H1 (cell line): ENCODE measurements around the gene KREMEN1. TPM values are rescaled to one million over a fixed set of nuclear protein-coding genes. Genes with fewer than 3 reads are reported as not detected.
A peak's percentile ranks its signal among the peaks of the same experiment; 100 is the strongest.

Experiments used
- CTCF ChIA-PET: fragments of 300-600 bp; sonication (Branson Sonifier 250); formaldehyde crosslinking; loops from one replicate; lab custom pipeline; 2021; ENCODE audit not compliant: partially characterized antibody; lab: Charles Lee
- POLR2A ChIA-PET: fragments of 300-600 bp; sonication (Branson Sonifier 250); formaldehyde crosslinking; loops from one replicate; lab custom pipeline; 2021; ENCODE audit warnings: inconsistent platforms; ENCODE audit not compliant: partially characterized antibody; lab: Charles Lee
- DNase-seq, 2 experiments: peaks; one replicate each; pipeline versions ENCODE4 v3.0.0 to v3.0.0-alpha.2; 2010 to 2022; ENCODE audit warnings: low spot score in 2 of 2, low read depth in 1 of 2, mixed read lengths in 1 of 2
- FAIRE-seq: peaks from 2 replicates; lab custom pipeline; 2011; peaks lifted over from hg19 to GRCh38; lab: Jason Lieb, UNC
- H2AFZ ChIP-seq: 2 replicates; pipeline ENCODE4 v1.8.1; 2012; ENCODE audit warnings: low read length, inconsistent platforms
- H2AK5ac ChIP-seq: 2 replicates; pipeline ENCODE4 v1.6.1; 2013; ENCODE audit warnings: low read depth, low read length
- H2BK120ac ChIP-seq: replicated peaks from 2 replicates; pipeline ENCODE3; 2013; ENCODE audit warnings: low read depth, low read length, inconsistent platforms
- H2BK12ac ChIP-seq: 2 replicates; pipeline ENCODE4 v1.6.1; 2013; ENCODE audit warnings: low read depth, low read length
- H2BK15ac ChIP-seq: 2 replicates; pipeline ENCODE4 v1.6.1; 2013; ENCODE audit warnings: low read length
- H2BK20ac ChIP-seq: 2 replicates; pipeline ENCODE4 v1.6.1; 2013; ENCODE audit warnings: low read length
- H2BK5ac ChIP-seq: 2 replicates; pipeline ENCODE4 v1.6.1; 2013; ENCODE audit warnings: low read depth, low read length
- H3K14ac ChIP-seq: 2 replicates; pipeline ENCODE4 v1.6.1; 2013; ENCODE audit warnings: inconsistent platforms; ENCODE audit not compliant: insufficient read length
- H3K18ac ChIP-seq: 2 replicates; pipeline ENCODE4 v1.6.1; 2013; ENCODE audit warnings: low read length; ENCODE audit errors: extremely low read depth
- H3K23ac ChIP-seq: 2 replicates; pipeline ENCODE4 v1.6.1; 2013; ENCODE audit warnings: inconsistent platforms; ENCODE audit not compliant: insufficient read length
- H3K23me2 ChIP-seq: 2 replicates; pipeline ENCODE4 v1.6.1; 2013; ENCODE audit warnings: low read depth, low read length
- H3K27ac ChIP-seq: 2 replicates; pipeline ENCODE4 v1.6.1; 2011; ENCODE audit warnings: low read depth, low read length, inconsistent platforms
- H3K27me3 ChIP-seq, 4 experiments: replicated peaks in 1 of 4; 1 replicate in 1 of 4; 2 replicates in 3 of 4; pipeline versions ENCODE4 v1.6.1 to v1.8.1; 2011 to 2013; ENCODE audit warnings: low read length in 3 of 4, mild to moderate bottlenecking in 3 of 4, inconsistent platforms in 2 of 4, mixed read lengths in 2 of 4, moderate library complexity in 1 of 4; ENCODE audit not compliant: control insufficient read depth in 3 of 4, insufficient read depth in 3 of 4; ENCODE audit errors: extremely low read depth in 1 of 4
- H3K36me3 ChIP-seq, 4 experiments: 2 replicates each; pipeline versions ENCODE4 v1.6.1 to v1.8.1; 2011 to 2013; ENCODE audit warnings: mild to moderate bottlenecking in 4 of 4, low read length in 3 of 4, moderate library complexity in 2 of 4, control low read depth in 1 of 4, inconsistent platforms in 1 of 4; ENCODE audit not compliant: insufficient read depth in 4 of 4, control insufficient read depth in 2 of 4
- H3K4ac ChIP-seq: replicated peaks from 2 replicates; pipeline ENCODE3; 2013; ENCODE audit warnings: low read length, low read depth, mixed read lengths, inconsistent platforms; ENCODE audit not compliant: insufficient read length
- H3K4me1 ChIP-seq, 4 experiments: replicated peaks in 1 of 4; 1 replicate in 1 of 4; 2 replicates in 3 of 4; pipeline versions ENCODE4 v1.6.1 to v1.8.1; 2011 to 2013; ENCODE audit warnings: low read length in 3 of 4, inconsistent platforms in 2 of 4, mixed read lengths in 1 of 4; ENCODE audit not compliant: insufficient read depth in 4 of 4, control insufficient read depth in 3 of 4
- H3K4me2 ChIP-seq, 2 experiments: 2 replicates each; pipeline versions ENCODE4 v1.6.1 to v1.8.1; 2011 to 2013; ENCODE audit warnings: low read depth in 2 of 2, low read length in 2 of 2, control low read depth in 1 of 2, inconsistent platforms in 1 of 2, mild to moderate bottlenecking in 1 of 2; ENCODE audit not compliant: insufficient read depth in 1 of 2
- H3K4me3 ChIP-seq, 4 experiments: fragments of 200-600, 300-600 bp in 1 of 4; sonication (generic), shearing (Covaris generic), sonication (Bioruptor Twin) in 1 of 4; 2 replicates each; pipeline versions ENCODE4 v1.5.1 to v1.8.1; 2011 to 2016; ENCODE audit warnings: low read length in 4 of 4, low read depth in 3 of 4, control low read depth in 2 of 4, inconsistent platforms in 2 of 4, mild to moderate bottlenecking in 2 of 4, mixed read lengths in 1 of 4, moderate library complexity in 1 of 4; ENCODE audit not compliant: insufficient read depth in 2 of 4; ENCODE audit errors: extremely low read depth in 1 of 4
- H3K56ac ChIP-seq: replicated peaks from 2 replicates; pipeline ENCODE3; 2013; ENCODE audit warnings: low read depth, mild to moderate bottlenecking, mixed read lengths, low read length, inconsistent platforms; ENCODE audit not compliant: insufficient read length
- H3K79me1 ChIP-seq: 2 replicates; pipeline ENCODE4 v1.6.1; 2013; ENCODE audit warnings: low read depth, low read length, control low read depth
- H3K79me2 ChIP-seq, 2 experiments: 2 replicates each; pipeline versions ENCODE4 v1.6.1 to v1.8.1; 2012 to 2013; ENCODE audit warnings: low read length in 2 of 2, mild to moderate bottlenecking in 2 of 2, inconsistent platforms in 1 of 2; ENCODE audit not compliant: insufficient read depth in 2 of 2, control insufficient read depth in 1 of 2
- H3K9ac ChIP-seq, 4 experiments: replicated peaks in 1 of 4; 1 replicate in 1 of 4; 2 replicates in 3 of 4; pipeline versions ENCODE4 v1.6.1 to v1.8.1; 2011 to 2013; ENCODE audit warnings: low read depth in 3 of 4, low read length in 3 of 4, control low read depth in 2 of 4, mild to moderate bottlenecking in 2 of 4, moderate library complexity in 2 of 4, inconsistent platforms in 1 of 4; ENCODE audit errors: extremely low read depth in 1 of 4
- H3K9me3 ChIP-seq, 2 experiments: 2 replicates each; pipeline versions ENCODE4 v1.6.1 to v1.8.1; 2012 to 2013; ENCODE audit warnings: mild to moderate bottlenecking in 2 of 2, moderate library complexity in 2 of 2, control low read depth in 1 of 2, inconsistent platforms in 1 of 2, low read depth in 1 of 2, low read length in 1 of 2, mixed read lengths in 1 of 2; ENCODE audit not compliant: insufficient read depth in 2 of 2
- H4K20me1 ChIP-seq, 2 experiments: replicated peaks in 1 of 2; 2 replicates each; pipeline versions ENCODE3 to v1.8.1; 2011 to 2013; ENCODE audit warnings: inconsistent platforms in 2 of 2, low read length in 2 of 2, mild to moderate bottlenecking in 1 of 2; ENCODE audit not compliant: insufficient read depth in 2 of 2, control insufficient read depth in 1 of 2
- H4K5ac ChIP-seq: 2 replicates; pipeline ENCODE4 v1.6.1; 2013; ENCODE audit warnings: low read length, low read depth, mixed read lengths, inconsistent platforms; ENCODE audit not compliant: insufficient read length
- H4K8ac ChIP-seq: 2 replicates; pipeline ENCODE4 v1.8.0; 2013; ENCODE audit warnings: mild to moderate bottlenecking, moderate library complexity, low read length, inconsistent platforms; ENCODE audit not compliant: insufficient read depth; ENCODE audit errors: extremely low read depth
- H4K91ac ChIP-seq: replicated peaks from 2 replicates; pipeline ENCODE3; 2013; ENCODE audit warnings: low read length, mixed read lengths, inconsistent platforms; ENCODE audit not compliant: insufficient read length
- BACH1 ChIP-seq: IDR thresholded peaks from 2 replicates; pipeline ENCODE4 v1.6.1; 2012; ENCODE audit warnings: low read length, improper control_type of control experiment
- BRCA1 ChIP-seq: IDR thresholded peaks from 2 replicates; pipeline ENCODE4 v1.6.1; 2012; ENCODE audit warnings: low read depth, low read length, improper control_type of control experiment
- CHD2 ChIP-seq: IDR thresholded peaks from 2 replicates; pipeline ENCODE4 v1.6.1; 2012; ENCODE audit warnings: low read length, improper control_type of control experiment
- JUN ChIP-seq: IDR thresholded peaks from 2 replicates; pipeline ENCODE4 v1.6.1; 2011; ENCODE audit warnings: low read depth, mild to moderate bottlenecking, improper control_type of control experiment, low read length
- SP4 ChIP-seq: IDR thresholded peaks from 2 replicates; pipeline ENCODE4 v1.6.1; 2012; ENCODE audit warnings: low read length, inconsistent platforms
- WGBS, 2 experiments: shearing (Covaris generic) in 1 of 2; methylation state at CpG; one replicate each; pipeline versions ENCODE4 v1.1.6 to v1.1.7; 2013 to 2015; ENCODE audit warnings: low lambda C conversion rate in 2 of 2, mixed read lengths in 2 of 2, inconsistent platforms in 1 of 2, low coverage in 1 of 2, missing lambda C conversion rate in 1 of 2; ENCODE audit not compliant: insufficient replicate concordance in 2 of 2, insufficient coverage in 1 of 2, insufficient read length in 1 of 2; ENCODE audit errors: extremely low coverage in 1 of 2, missing lambda C conversion rate in 1 of 2; 5-methylcytosine and 5-hydroxymethylcytosine counted together
- polyA plus RNA-seq, 7 experiments: library from polyadenylated mRNA; depleted of rRNA in 3 of 7; stranded (reverse) in 5 of 7; unstranded in 2 of 7; fragments of >200 nt in 5 of 7; fragments of 200-250 nt in 2 of 7; gene quantifications; 1 replicate in 5 of 7; 2 replicates in 1 of 7; 4 replicates in 1 of 7; pipeline versions ENCODE4 v1.2.1 to v1.2.3, GENCODE V29; 2011 to 2013; ENCODE audit warnings: missing spikeins in 2 of 7, mixed read lengths in 2 of 7
- total RNA-seq: library from RNA; stranded (reverse); fragmentation: NEBNext Ultra II Directional; extraction: Animal tissue kit (Norgen Biotek cat#: 25700); gene quantifications from 2 replicates; pipeline ENCODE4 v1.2.1, GENCODE V29; 2021

The KREMEN1 gene
- total and polyA plus RNA-seq, 2 of the 8 experiments (the other 6 are each of a cell fraction or from before 2014, with no cell fraction given) = 2.1 to 3.2 TPM

DNA sequence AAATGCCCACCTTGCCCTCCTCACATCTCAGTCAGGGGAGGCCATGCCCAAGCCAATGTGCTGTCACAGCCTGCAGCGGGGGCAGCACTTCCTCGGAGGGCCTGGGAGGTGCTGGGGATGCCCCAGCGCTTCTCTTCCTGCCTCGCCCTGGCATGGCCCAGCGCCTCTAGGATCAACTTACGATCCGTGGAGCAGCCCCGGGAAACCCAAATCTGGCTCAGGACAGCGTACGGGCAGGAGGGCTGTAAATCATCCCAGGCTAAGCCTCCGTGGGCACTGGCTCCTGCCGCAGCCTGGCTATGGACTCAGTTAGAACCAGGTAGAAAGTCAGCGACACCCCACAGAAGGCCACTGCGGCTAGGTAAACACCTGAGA lies 71.9 kb downstream of the KREMEN1 start:
- Histone ChIP-seq H3K27ac (no peak overlapping the region), H2AK5ac (no peak overlapping the region), H3K9ac (no peak overlapping the region), H3K4me2 (no peak overlapping the region), H2BK120ac (no peak overlapping the region), H3K36me3 (no peaks in the 10 kb centered on the region), H3K4me3 (no peak overlapping the region), H3K27me3 (no peaks in the 10 kb centered on the region), H2BK12ac (no peak overlapping the region), H3K14ac (no peak overlapping the region)
- WGBS, 2 experiments = 91% methylated on average over 14 of the region's 14 CpGs; no CpG with 5 or more reads in 1 of the 2 experiments
- TF ChIP-seq JUN (no peak), CHD2 (no peak), BRCA1 (no peak), SP4 (no peak), BACH1 (no peak)
- TF ChIP-seq, all 59 proteins: peak for 0
- Histone ChIP-seq H3K4me1 (peaks cover 9 to 22% (median 15%) of the 10 kb centered on the region in 4 experiments), H4K20me1 (no peaks in the 10 kb centered on the region), H3K56ac (no peak overlapping the region), H4K8ac (no peak overlapping the region), H3K79me2 (no peaks in the 10 kb centered on the region), H4K5ac (no peak overlapping the region), H3K23me2 (no peaks in the 10 kb centered on the region), H3K23ac (no peak overlapping the region), H2BK15ac (no peak overlapping the region), H3K4ac (no peak overlapping the region), H2BK20ac (no peak overlapping the region), H2AFZ (no peak overlapping the region), H3K18ac (no peak overlapping the region), H2BK5ac (no peak overlapping the region), H3K79me1 (no peaks in the 10 kb centered on the region), H3K9me3 (no peaks in the 10 kb centered on the region), H4K91ac (no peak overlapping the region)
- FAIRE-seq (no peak), DNase-seq (peak in 1 of 2 experiments; percentile 42)
- ChIA-PET POLR2A (interaction anchor here (1.3 kb wide), 1 partner anchor 10 kb away, joined by 3 read pairs; no protein-coding TSS in a partner anchor), CTCF (interaction anchor here (11.1 kb wide), 1 partner anchor 9 kb away, joined by 79 read pairs; no protein-coding TSS in a partner anchor)
